ENCODE data around the gene PSMD14. TPM values are rescaled to one million over a fixed set of nuclear protein-coding genes. Genes with fewer than 3 reads are reported as not detected.

The PSMD14 gene
- total and polyA plus RNA-seq, 2 of the 13 experiments (the other 11 are each of a cell fraction or from before 2014, with no cell fraction given): 60.6 to 149 TPM

GRCh38 chr2:161416708-161417437 is 108.6 kb downstream of the PSMD14 start (continued):
- TF ChIP-seq NPAS2 (CRISPR knock-in tag; IDR thresholded peaks at IDR 0.05; ENCODE audit: borderline replicate concordance): no peak

- DNase-seq (ENCODE audit: low spot score) (no peak), FAIRE-seq (no peak), ATAC-seq (no peak)
- no TSS peak for BruUV-seq (replicated peaks)
- peaks cover 18 to 74% of the 10 kb centered on the region in 2 experiments for H3K27me3 ChIP-seq (ENCODE audit: control insufficient read depth in 1 of 2, insufficient read depth in 2 of 2, low read length in 2 of 2)
- no peaks in the 10 kb centered on the region for H3K9me3 ChIP-seq (ENCODE audit: low read length)
- no peak overlapping the region for H3K4me2 ChIP-seq (ENCODE audit: low read depth, low read length)
- H3K4me1 ChIP-seq (ENCODE audit: insufficient read depth, low read length): peaks cover 44% of the 10 kb centered on the region
- no peaks in the 10 kb centered on the region for H4K20me1 ChIP-seq (ENCODE audit: insufficient read depth, low read length)
- H2AFZ ChIP-seq (ENCODE audit: low read length): no peak overlapping the region
- no peak overlapping the region for H3K27ac ChIP-seq (ENCODE audit: extremely low read length, insufficient read depth, low read length)
- in situ Hi-C loops (cut with HindIII; ENCODE audit: extremely low pct_ligation_motif_present, low pct_unique_long_range_greater_than_20kb): no loop called here
- no peak overlapping the region for H3K4me3 ChIP-seq (replicated peaks in 1 of 3; ENCODE audit: insufficient read depth in 1 of 3, low read depth in 2 of 3, low read length in 3 of 3)
- no peaks in the 10 kb centered on the region for H3K79me2 ChIP-seq (ENCODE audit: insufficient read depth, low read length)
- H3K36me3 ChIP-seq (replicated peaks in 1 of 2; ENCODE audit: control insufficient read depth in 1 of 2, insufficient read depth in 2 of 2, low read length in 2 of 2): no peaks in the 10 kb centered on the region
- CTCF ChIA-PET (ENCODE audit: low intra/inter-chr PET ratio, low total read pairs): no interaction called here
- 48% methylated on average over 21 of the region's 21 CpGs for WGBS (ENCODE audit: low lambda C conversion rate)
- POLR2A ChIA-PET: no interaction called here
- TF ChIP-seq, protein P1, sequence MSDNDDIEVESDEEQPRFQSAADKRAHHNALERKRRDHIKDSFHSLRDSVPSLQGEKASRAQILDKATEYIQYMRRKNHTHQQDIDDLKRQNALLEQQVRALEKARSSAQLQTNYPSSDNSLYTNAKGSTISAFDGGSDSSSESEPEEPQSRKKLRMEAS (IDR thresholded peaks at IDR 0.05): no peak
- TF ChIP-seq, protein P2, sequence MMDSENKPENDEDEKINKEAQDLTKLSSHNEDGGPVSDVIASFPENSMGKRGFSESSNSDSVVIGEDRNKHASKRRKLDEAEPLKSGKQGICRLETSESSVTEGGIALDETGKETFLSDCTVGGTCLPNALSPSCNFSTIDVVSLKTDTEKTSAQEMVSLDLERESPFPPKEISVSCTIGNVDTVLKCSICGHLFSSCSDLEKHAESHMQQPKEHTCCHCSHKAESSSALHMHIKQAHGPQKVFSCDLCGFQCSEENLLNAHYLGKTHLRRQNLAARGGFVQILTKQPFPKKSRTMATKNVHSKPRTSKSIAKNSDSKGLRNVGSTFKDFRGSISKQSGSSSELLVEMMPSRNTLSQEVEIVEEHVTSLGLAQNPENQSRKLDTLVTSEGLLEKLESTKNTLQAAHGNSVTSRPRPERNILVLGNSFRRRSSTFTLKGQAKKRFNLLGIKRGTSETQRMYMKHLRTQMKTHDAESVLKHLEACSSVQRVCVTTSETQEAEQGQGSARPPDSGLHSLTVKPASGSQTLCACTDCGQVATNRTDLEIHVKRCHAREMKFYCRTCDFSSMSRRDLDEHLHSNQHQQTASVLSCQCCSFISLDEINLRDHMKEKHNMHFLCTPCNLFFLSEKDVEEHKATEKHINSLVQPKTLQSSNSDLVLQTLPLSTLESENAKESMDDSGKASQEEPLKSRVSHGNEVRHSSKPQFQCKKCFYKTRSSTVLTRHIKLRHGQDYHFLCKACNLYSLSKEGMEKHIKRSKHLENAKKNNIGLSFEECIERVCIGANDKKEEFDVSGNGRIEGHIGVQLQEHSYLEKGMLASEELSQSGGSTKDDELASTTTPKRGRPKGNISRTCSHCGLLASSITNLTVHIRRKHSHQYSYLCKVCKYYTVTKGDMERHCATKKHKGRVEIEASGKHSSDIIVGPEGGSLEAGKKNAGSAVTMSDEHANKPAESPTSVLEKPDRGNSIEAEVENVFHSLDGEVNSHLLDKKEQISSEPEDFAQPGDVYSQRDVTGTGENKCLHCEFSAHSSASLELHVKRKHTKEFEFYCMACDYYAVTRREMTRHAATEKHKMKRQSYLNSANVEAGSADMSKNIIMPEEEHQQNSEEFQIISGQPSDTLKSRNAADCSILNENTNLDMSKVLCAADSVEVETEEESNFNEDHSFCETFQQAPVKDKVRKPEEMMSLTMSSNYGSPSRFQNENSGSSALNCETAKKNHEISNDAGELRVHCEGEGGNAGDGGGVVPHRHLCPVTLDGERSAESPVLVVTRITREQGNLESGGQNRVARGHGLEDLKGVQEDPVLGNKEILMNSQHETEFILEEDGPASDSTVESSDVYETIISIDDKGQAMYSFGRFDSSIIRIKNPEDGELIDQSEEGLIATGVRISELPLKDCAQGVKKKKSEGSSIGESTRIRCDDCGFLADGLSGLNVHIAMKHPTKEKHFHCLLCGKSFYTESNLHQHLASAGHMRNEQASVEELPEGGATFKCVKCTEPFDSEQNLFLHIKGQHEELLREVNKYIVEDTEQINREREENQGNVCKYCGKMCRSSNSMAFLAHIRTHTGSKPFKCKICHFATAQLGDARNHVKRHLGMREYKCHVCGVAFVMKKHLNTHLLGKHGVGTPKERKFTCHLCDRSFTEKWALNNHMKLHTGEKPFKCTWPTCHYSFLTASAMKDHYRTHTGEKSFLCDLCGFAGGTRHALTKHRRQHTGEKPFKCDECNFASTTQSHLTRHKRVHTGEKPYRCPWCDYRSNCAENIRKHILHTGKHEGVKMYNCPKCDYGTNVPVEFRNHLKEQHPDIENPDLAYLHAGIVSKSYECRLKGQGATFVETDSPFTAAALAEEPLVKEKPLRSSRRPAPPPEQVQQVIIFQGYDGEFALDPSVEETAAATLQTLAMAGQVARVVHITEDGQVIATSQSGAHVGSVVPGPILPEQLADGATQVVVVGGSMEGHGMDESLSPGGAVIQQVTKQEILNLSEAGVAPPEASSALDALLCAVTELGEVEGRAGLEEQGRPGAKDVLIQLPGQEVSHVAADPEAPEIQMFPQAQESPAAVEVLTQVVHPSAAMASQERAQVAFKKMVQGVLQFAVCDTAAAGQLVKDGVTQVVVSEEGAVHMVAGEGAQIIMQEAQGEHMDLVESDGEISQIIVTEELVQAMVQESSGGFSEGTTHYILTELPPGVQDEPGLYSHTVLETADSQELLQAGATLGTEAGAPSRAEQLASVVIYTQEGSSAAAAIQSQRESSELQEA (CRISPR knock-in tag; IDR thresholded peaks at IDR 0.05; ENCODE audit: not compliant biosample characterization): no peak
- no peak for TF ChIP-seq ATF1 (CRISPR knock-in tag; IDR thresholded peaks at IDR 0.05)
- peak; percentile 3; the same call in 1 of the 2 replicates for TF ChIP-seq EZH2 (conservative IDR thresholded peaks at IDR 0.05; ENCODE audit: low read depth, low read length)
- no peak for TF ChIP-seq TBL1XR1 (IDR thresholded peaks at IDR 0.05; ENCODE audit: borderline replicate concordance, low read length, partially characterized antibody)
- TF ChIP-seq, protein P3, sequence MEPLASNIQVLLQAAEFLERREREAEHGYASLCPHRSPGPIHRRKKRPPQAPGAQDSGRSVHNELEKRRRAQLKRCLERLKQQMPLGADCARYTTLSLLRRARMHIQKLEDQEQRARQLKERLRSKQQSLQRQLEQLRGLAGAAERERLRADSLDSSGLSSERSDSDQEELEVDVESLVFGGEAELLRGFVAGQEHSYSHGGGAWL (CRISPR knock-in tag; IDR thresholded peaks at IDR 0.05): no peak
- no peak for TF ChIP-seq SIX4 (CRISPR knock-in tag; IDR thresholded peaks at IDR 0.05)
- intact Hi-C loops (cut with micrococcal nuclease; ENCODE audit: unreplicated experiment): loop anchor here (5.0 kb wide), 1 partner anchor 110 kb away; the partner anchor contains the start of gene PSMD14
- no peak overlapping the region for H3K9ac ChIP-seq (ENCODE audit: insufficient read depth, low read depth, low read length)
These were observed 109.4 kb downstream of the PSMD14 start for GRCh38 chr2:161417438-161418274.

Measured in HepG2 (cell line).